Keratinocyte (primary cell): Measurements from ENCODE around the gene FAM83G. TPM values are rescaled to one million over a fixed set of nuclear protein-coding genes. Genes with fewer than 3 reads are reported as not detected.

Experiments
- DNase-seq: peaks from one replicate; pipeline ENCODE4 v3.0.0-alpha.2; 2011; ENCODE audit warnings: low read depth, missing footprints, low spot score
- FAIRE-seq: peaks from 2 replicates; lab custom pipeline; 2011; peaks lifted over from hg19 to GRCh38; lab: Jason Lieb, UNC
- H2AFZ ChIP-seq: 2 replicates; pipeline ENCODE4 v1.6.0; 2012; ENCODE audit warnings: low read length, control low read depth, inconsistent platforms; ENCODE audit not compliant: control insufficient read depth
- H3K27ac ChIP-seq: 2 replicates; pipeline ENCODE4 v1.5.1; 2011; ENCODE audit warnings: low read length; ENCODE audit not compliant: control insufficient read depth, insufficient read depth
- H3K27me3 ChIP-seq: 3 replicates; pipeline ENCODE4 v1.6.0; 2011; ENCODE audit warnings: low read length; ENCODE audit not compliant: control insufficient read depth, insufficient read depth; ENCODE audit errors: extremely low read depth
- H3K36me3 ChIP-seq, 2 experiments: 2 replicates in 1 of 2; 3 replicates in 1 of 2; pipeline ENCODE4 v1.5.1; 2011; ENCODE audit warnings: low read length in 2 of 2, mild to moderate bottlenecking in 1 of 2; ENCODE audit not compliant: control insufficient read depth in 2 of 2, insufficient read depth in 2 of 2; ENCODE audit errors: extremely low read depth in 1 of 2
- H3K4me1 ChIP-seq: 3 replicates; pipeline ENCODE4 v1.5.1; 2011; ENCODE audit warnings: low read length; ENCODE audit not compliant: control insufficient read depth, insufficient read depth; ENCODE audit errors: extremely low read depth
- H3K4me2 ChIP-seq: 3 replicates; pipeline ENCODE4 v1.6.0; 2011; ENCODE audit warnings: low read depth, low read length; ENCODE audit not compliant: control insufficient read depth, insufficient read depth; ENCODE audit errors: extremely low read depth
- H3K4me3 ChIP-seq, 3 experiments: fragments of 200-600 bp in 1 of 3; sonication (generic) in 1 of 3; 2 replicates in 2 of 3; 3 replicates in 1 of 3; pipeline ENCODE4 v1.5.1; 2011 to 2016; ENCODE audit warnings: low read length in 3 of 3, mild to moderate bottlenecking in 3 of 3, control low read depth in 2 of 3, inconsistent platforms in 1 of 3, low read depth in 1 of 3, mixed read lengths in 1 of 3, mixed run types in 1 of 3, moderate library complexity in 1 of 3; ENCODE audit not compliant: control insufficient read depth in 2 of 3, insufficient read depth in 2 of 3; ENCODE audit errors: extremely low read depth in 1 of 3
- H3K79me2 ChIP-seq: 2 replicates; pipeline ENCODE4 v1.6.0; 2012; ENCODE audit warnings: low read length; ENCODE audit not compliant: control insufficient read depth, insufficient read depth
- H3K9ac ChIP-seq: 3 replicates; pipeline ENCODE4 v1.6.0; 2011; ENCODE audit warnings: low read length; ENCODE audit not compliant: control insufficient read depth, insufficient read depth; ENCODE audit errors: extremely low read depth
- H3K9me1 ChIP-seq: 3 replicates; pipeline ENCODE4 v1.6.0; 2011; ENCODE audit warnings: low read length; ENCODE audit not compliant: control insufficient read depth, insufficient read depth; ENCODE audit errors: extremely low read depth
- H3K9me3 ChIP-seq: 2 replicates; pipeline ENCODE4 v1.5.1; 2012; ENCODE audit warnings: low read depth, low read length; ENCODE audit not compliant: control insufficient read depth
- H4K20me1 ChIP-seq: 3 replicates; pipeline ENCODE4 v1.6.0; 2011; ENCODE audit warnings: low read length; ENCODE audit not compliant: control insufficient read depth, insufficient read depth; ENCODE audit errors: extremely low read depth
- CTCF ChIP-seq, 3 experiments: IDR thresholded peaks in 1 of 3; conservative IDR thresholded peaks in 1 of 3; optimal IDR thresholded peaks in 1 of 3; 2 replicates in 2 of 3; 3 replicates in 1 of 3; pipeline versions ENCODE3 to v1.5.1; 2011; ENCODE audit warnings: low read length in 3 of 3, mild to moderate bottlenecking in 3 of 3, moderate library complexity in 2 of 3, control low read depth in 1 of 3, inconsistent platforms in 1 of 3; ENCODE audit not compliant: insufficient read depth in 2 of 3; ENCODE audit errors: extremely low read depth in 1 of 3
- EZH2 ChIP-seq: IDR thresholded peaks from one replicate; pipeline ENCODE4 v1.6.1; 2012; ENCODE audit warnings: inconsistent platforms, mild to moderate bottlenecking, low read length, moderate library complexity
- dilution Hi-C: fragments of 300-500 bp; cut with MboI; formaldehyde crosslinking; loops from one replicate; pipeline ENCODE4 v1.7.0; 2020; ENCODE audit warnings: low sequenced_read_pairs; ENCODE audit not compliant: extremely low pct_ligation_motif_present
- polyA plus RNA-seq, 5 experiments: library from polyadenylated mRNA; depleted of rRNA in 3 of 5; stranded (reverse) in 3 of 5; stranded (forward) in 1 of 5; unstranded in 1 of 5; fragments of >200 nt; gene quantifications; 1 replicate in 1 of 5; 2 replicates in 3 of 5; 3 replicates in 1 of 5; pipeline versions ENCODE4 v1.2.1 to v1.2.3, GENCODE V29; 2011 to 2012; ENCODE audit warnings: missing spikeins in 2 of 5, low read depth in 1 of 5, low replicate concordance in 1 of 5

The FAM83G gene
- polyA plus RNA-seq, 1 donor (not counting 4 experiments of a cell fraction or from before 2014, with no cell fraction given) = 23.2 TPM

GRCh38 chr17:18964550-18964949 is 40.0 kb downstream of the FAM83G start:
- no peak for TF ChIP-seq CTCF (optimal IDR thresholded peaks at IDR 0.05 in 1 of 3, IDR thresholded peaks at IDR 0.05 in 1 of 3, conservative IDR thresholded peaks at IDR 0.05 in 1 of 3; ENCODE audit: extremely low read depth in 1 of 3, insufficient read depth in 2 of 3, low read length in 3 of 3)
- no peak for TF ChIP-seq EZH2
- no peak overlapping the region for H3K9ac ChIP-seq
- H3K79me2 ChIP-seq = no peaks in the 10 kb centered on the region
- H3K4me2 ChIP-seq = no peak overlapping the region
- DNase-seq = no peak
- dilution Hi-C loops = no loop called here
- no peak overlapping the region for H3K27ac ChIP-seq
- peaks cover 38% of the 10 kb centered on the region for H3K4me1 ChIP-seq
- H3K4me3 ChIP-seq = no peak overlapping the region
- peaks cover 0 to 5% of the 10 kb centered on the region in 2 experiments for H3K36me3 ChIP-seq
- H3K27me3 ChIP-seq = no peaks in the 10 kb centered on the region
- H3K9me3 ChIP-seq = no peaks in the 10 kb centered on the region
- H3K9me1 ChIP-seq = peaks cover 10% of the 10 kb centered on the region
- no peak for FAIRE-seq
- peaks cover 2% of the 10 kb centered on the region for H4K20me1 ChIP-seq
- H2AFZ ChIP-seq = no peak overlapping the region

GRCh38 chr17:18964018-18964351 is 40.6 kb downstream of the FAM83G start:
- TF ChIP-seq EZH2 (no peak), CTCF (optimal IDR thresholded peaks at IDR 0.05 in 1 of 3, IDR thresholded peaks at IDR 0.05 in 1 of 3, conservative IDR thresholded peaks at IDR 0.05 in 1 of 3; ENCODE audit: extremely low read depth in 1 of 3, insufficient read depth in 2 of 3, low read length in 3 of 3) (no peak)
- no peak for FAIRE-seq

More at GRCh38 chr17:18964018-18964351, 40.6 kb downstream of the FAM83G start:
- no peak for DNase-seq
- no peak overlapping the region for H3K4me2 ChIP-seq
- no peaks in the 10 kb centered on the region for H3K27me3 ChIP-seq
- H2AFZ ChIP-seq = no peak overlapping the region
- H3K9me3 ChIP-seq = no peaks in the 10 kb centered on the region
- no peak overlapping the region for H3K4me3 ChIP-seq
- no peak overlapping the region for H3K9ac ChIP-seq
- no peaks in the 10 kb centered on the region for H3K36me3 ChIP-seq
- dilution Hi-C loops = no loop called here
- H3K4me1 ChIP-seq = peaks cover 32% of the 10 kb centered on the region
- H3K79me2 ChIP-seq = no peaks in the 10 kb centered on the region
- H3K9me1 ChIP-seq = peaks cover 5% of the 10 kb centered on the region
- no peak overlapping the region for H3K27ac ChIP-seq
- H4K20me1 ChIP-seq = peaks cover 2% of the 10 kb centered on the region
